OCI-LY1 (cell line): ENCODE data around the gene MCM7.

Experiments used
- CTCF ChIP-seq: fragments of 200-600 bp; sonication (generic), shearing (Covaris generic); IDR thresholded peaks from 2 replicates; pipeline ENCODE4 v1.5.1; 2017; ENCODE audit warnings: mild to moderate bottlenecking, antibody characterized with exemption, low read length, moderate library complexity, mixed read lengths
- EZH2 ChIP-seq: fragments of 200-600 bp; sonication (generic), shearing (Covaris generic); IDR thresholded peaks from 2 replicates; pipeline ENCODE4 v1.8.0; 2017; ENCODE audit warnings: borderline replicate concordance, mixed run types, mild to moderate bottlenecking, antibody characterized with exemption, low read length, moderate library complexity, mixed read lengths

DNA sequence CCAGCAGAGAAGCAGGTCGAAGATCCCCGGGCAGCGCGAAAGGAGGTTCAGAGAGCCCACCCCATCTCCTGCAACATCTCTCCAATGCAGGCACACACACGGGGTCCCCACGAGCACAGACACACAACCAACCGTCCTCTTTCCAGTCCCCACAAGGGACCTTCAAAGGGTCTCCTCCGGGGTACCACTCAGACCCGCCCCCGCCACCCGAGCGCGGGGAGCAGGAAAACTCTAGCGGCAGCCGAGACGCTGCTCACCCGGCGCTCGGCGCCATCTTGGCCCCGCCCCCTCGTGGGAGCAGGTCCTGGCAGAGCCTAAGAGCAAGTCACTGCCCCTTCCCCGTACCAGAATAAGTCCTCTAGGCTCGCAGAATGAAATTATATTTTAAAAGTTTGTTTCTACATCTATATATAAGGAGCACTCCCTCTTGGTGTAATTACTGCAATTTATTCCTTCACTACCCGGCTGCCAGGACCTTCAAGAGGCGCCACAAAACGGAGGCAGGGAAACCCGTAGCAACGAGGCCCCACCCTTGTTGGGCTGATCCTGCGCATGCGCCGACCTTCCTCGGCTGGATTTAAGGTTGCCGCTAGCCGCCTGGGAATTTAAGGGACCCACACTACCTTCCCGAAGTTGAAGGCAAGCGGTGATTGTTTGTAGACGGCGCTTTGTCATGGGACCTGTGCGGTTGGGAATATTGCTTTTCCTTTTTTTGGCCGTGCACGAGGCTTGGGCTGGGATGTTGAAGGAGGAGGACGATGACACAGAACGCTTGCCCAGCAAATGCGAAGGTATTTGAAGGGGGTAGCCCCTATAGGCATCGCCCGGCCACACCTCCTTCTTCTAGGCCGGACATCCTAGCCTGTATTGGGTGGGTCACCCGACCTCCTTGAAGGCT is 18.1 kb upstream of the MCM7 start, which contains the start of the genes CNPY4 and TAF6:
- TF ChIP-seq CTCF (no peak), EZH2 (no peak)
